D721Med (cell line): ENCODE results near the gene GRID2.

ENCODE experiments used
- DNase-seq: peaks from one replicate; pipeline ENCODE4 v3.0.0; 2011; ENCODE audit warnings: low spot score; ENCODE audit not compliant: insufficient read length
- FAIRE-seq: peaks from 2 replicates; lab custom pipeline; 2011; peaks lifted over from hg19 to GRCh38; lab: Jason Lieb, UNC
- TF ChIP-seq, protein P1 (sequence below): IDR thresholded peaks from 2 replicates; pipeline ENCODE4 v1.5.1; 2012; ENCODE audit warnings: mild to moderate bottlenecking, control low read depth; ENCODE audit not compliant: insufficient read depth; ENCODE audit errors: missing control alignments

Gene GRID2

DNA sequence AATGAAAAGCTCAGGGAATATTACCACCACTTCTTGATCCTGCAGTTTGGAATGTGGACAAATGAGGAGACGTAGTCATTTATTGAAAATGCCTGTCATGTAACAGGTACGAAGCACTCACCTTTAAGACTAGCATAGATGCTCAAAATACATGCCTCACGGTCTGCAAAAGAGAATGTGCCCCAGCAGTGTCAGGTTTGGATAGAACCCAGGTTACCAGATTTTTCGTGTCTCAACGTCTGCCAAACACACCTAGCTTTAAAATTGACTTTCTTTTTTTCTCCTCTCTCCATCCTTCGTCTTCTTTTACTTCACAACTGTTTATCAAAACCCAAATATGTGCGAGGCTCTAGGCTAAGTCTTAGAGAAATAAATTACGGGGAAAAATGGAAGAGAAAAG is 918.0 kb downstream of the GRID2 start:
- DNase-seq (no peak), FAIRE-seq (no peak)
- TF ChIP-seq, protein P1, sequence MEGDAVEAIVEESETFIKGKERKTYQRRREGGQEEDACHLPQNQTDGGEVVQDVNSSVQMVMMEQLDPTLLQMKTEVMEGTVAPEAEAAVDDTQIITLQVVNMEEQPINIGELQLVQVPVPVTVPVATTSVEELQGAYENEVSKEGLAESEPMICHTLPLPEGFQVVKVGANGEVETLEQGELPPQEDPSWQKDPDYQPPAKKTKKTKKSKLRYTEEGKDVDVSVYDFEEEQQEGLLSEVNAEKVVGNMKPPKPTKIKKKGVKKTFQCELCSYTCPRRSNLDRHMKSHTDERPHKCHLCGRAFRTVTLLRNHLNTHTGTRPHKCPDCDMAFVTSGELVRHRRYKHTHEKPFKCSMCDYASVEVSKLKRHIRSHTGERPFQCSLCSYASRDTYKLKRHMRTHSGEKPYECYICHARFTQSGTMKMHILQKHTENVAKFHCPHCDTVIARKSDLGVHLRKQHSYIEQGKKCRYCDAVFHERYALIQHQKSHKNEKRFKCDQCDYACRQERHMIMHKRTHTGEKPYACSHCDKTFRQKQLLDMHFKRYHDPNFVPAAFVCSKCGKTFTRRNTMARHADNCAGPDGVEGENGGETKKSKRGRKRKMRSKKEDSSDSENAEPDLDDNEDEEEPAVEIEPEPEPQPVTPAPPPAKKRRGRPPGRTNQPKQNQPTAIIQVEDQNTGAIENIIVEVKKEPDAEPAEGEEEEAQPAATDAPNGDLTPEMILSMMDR, result no peak

DNA sequence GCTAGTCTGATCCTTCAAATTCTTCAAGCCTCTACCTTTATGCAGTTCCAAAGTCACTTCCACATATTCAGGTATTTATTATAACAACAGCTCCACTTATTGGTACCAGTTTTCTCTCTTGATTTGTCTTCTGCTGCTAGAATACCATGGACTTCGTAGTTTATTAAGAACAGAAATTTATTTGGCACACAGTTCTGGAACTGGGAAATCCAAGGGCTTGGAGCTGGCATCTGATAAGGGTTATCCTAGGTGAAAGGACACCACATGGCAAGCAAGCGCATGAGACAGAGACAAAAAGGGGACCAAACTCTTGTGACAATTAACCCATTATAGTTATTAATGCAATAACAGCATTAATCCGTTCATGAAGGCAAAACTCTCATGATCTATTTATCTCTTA is 924.3 kb downstream of the GRID2 start:
- FAIRE-seq, result no peak
- DNase-seq, result no peak
- TF ChIP-seq, protein P1, result no peak

DNA sequence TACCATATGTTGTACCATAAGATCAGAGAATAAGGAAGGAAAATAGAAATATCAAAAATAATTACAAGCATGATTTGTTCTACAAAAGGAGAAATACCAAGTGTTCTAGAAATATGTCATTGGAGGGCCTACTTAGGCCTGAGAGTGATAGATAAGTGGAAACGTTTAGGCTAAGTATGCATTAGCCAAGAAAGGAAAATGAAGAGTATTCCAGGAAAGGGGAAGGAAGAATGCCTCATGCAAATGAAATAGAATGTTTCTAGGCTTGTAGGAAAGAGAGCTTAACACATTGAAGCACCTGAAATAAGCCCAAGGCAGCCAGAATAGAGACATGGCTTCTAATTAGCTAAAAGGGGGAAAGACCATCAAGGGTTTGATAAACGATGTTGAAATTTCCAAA is 929.1 kb downstream of the GRID2 start:
- no peak for DNase-seq
- TF ChIP-seq, protein P1, result no peak
- FAIRE-seq, result no peak

DNA sequence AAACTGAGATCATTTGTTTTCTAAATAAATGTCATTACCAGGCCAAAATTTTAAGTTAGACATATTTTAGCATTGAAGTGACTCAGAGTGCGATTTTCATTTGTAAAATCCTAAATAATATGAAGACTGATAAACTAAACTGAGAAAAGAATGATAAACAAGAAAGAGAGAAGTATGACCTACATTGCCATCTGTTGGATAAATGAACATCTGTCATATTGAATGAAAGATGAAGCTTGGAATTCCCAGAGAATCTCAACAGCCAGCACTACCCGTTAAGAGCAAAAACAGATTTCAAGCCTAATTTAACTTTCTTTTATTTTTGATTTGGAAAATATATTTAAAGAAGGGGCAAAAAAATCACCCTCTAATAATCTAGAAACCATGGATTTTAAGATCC is 933.8 kb downstream of the GRID2 start:
- TF ChIP-seq, protein P1, result peak; percentile 5
- DNase-seq (no peak), FAIRE-seq (no peak)

DNA sequence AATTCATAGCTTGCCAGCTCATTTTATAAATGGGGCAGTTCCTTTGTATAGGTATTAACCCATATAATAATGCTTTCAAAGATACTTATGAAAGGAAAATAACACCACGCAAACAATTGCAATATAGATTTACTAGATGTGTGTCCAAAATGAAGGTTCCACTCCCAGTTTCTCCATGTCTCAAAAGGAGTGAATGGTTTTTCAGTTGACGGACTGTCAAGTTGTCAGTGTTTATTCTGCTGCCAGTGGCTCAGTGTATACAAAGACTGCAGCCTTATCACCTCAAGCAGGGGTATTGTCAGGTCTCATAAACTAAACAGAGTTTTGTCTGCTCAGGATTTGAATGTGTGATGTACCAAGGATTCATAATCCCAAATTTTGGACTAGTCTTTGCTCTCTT is 939.5 kb downstream of the GRID2 start:
- no peak for DNase-seq

DNA sequence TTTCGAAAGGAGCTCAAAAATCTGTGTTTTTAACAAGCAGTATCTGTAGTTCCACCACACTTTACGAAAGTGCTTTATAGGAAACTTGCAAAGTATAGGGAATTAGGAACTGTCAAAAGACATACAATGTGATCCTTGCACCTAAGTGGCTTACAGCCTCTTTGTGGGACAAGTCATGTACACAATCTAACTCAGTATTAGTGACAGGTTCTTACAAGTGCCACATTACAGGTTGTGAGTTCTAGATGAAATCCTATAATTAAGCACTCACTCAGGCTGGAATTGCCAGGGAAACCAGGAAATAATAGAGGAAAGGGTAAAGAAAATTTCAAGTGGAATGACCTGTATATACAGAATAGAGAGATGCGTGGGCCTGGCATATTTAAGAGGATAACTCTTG is 957.4 kb downstream of the GRID2 start:
- FAIRE-seq (no peak), DNase-seq (no peak)
- TF ChIP-seq, protein P1, result no peak

More for the DNA sequence above, 939.5 kb downstream of the GRID2 start:
- no peak for FAIRE-seq
- TF ChIP-seq, protein P1, result no peak

DNA sequence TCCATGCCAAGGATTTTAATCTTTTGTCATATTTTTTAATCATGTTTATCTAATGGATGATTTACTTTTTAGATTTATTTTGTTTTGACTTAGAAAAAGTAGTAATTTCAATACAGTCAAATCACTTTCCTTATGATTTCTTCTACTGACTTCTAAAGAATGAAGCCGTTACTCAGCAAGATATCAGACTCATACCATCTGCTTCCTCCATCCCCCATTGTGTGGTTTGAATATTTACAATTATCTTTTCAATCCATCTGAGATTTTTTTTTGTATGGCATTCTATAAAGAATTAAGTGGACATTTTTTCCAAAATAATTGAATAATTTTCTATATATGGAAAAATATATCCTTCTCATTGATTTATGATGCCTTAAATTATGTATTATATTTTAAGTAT is 959.4 kb downstream of the GRID2 start:
- FAIRE-seq (no peak), DNase-seq (no peak)
- TF ChIP-seq, protein P1, result no peak
